Measurements from ENCODE around the gene DAAM2.

DAAM2 gene

GRCh38 chr6:39941138-39941537 lies 149.0 kb downstream of the DAAM2 start:
- Mint-ChIP-seq H3K27me3 (ENCODE audit: low read depth) (no peaks in the 10 kb centered on the region), H3K4me1 (peaks cover 17% of the 10 kb centered on the region), H3K27ac (no peak overlapping the region), H3K4me3 (no peak overlapping the region), H3K36me3 (ENCODE audit: low read depth) (no peaks in the 10 kb centered on the region), H3K9me3 (no peaks in the 10 kb centered on the region)
- no peak for TF ChIP-seq CTCF (IDR thresholded peaks at IDR 0.05; ENCODE audit: unreplicated experiment in 3 of 3)

- peaks cover 17% of the 10 kb centered on the region for H3K4me1 Mint-ChIP-seq
- TF ChIP-seq CTCF (IDR thresholded peaks at IDR 0.05; ENCODE audit: unreplicated experiment in 3 of 3), result no peak
- H3K27ac Mint-ChIP-seq, result no peak overlapping the region
- no peaks in the 10 kb centered on the region for H3K27me3 Mint-ChIP-seq (ENCODE audit: low read depth)
- no peak overlapping the region for H3K4me3 Mint-ChIP-seq
- no peaks in the 10 kb centered on the region for H3K9me3 Mint-ChIP-seq
- H3K36me3 Mint-ChIP-seq (ENCODE audit: low read depth), result no peaks in the 10 kb centered on the region
Measured at GRCh38 chr6:39941820-39942219, 149.6 kb downstream of the DAAM2 start.

- H3K4me1 Mint-ChIP-seq, result peaks cover 13% of the 10 kb centered on the region
- H3K27ac Mint-ChIP-seq, result no peak overlapping the region
- H3K36me3 Mint-ChIP-seq (ENCODE audit: low read depth), result no peaks in the 10 kb centered on the region
- TF ChIP-seq CTCF (IDR thresholded peaks at IDR 0.05; ENCODE audit: unreplicated experiment in 3 of 3), result no peak
- no peaks in the 10 kb centered on the region for H3K9me3 Mint-ChIP-seq
- H3K27me3 Mint-ChIP-seq (ENCODE audit: low read depth), result peaks cover 3% of the 10 kb centered on the region
- no peak overlapping the region for H3K4me3 Mint-ChIP-seq
Measured at GRCh38 chr6:39942903-39943580, 150.9 kb downstream of the DAAM2 start.

- H3K36me3 Mint-ChIP-seq (ENCODE audit: low read depth), result no peaks in the 10 kb centered on the region
- no peak for TF ChIP-seq CTCF (IDR thresholded peaks at IDR 0.05; ENCODE audit: unreplicated experiment in 3 of 3)
Measured at GRCh38 chr6:39945626-39946025, 153.4 kb downstream of the DAAM2 start.

GRCh38 chr6:39947611-39948068 lies 155.5 kb downstream of the DAAM2 start:
- no peaks in the 10 kb centered on the region for H3K36me3 Mint-ChIP-seq (ENCODE audit: low read depth)
- H3K4me1 Mint-ChIP-seq, result no peaks in the 10 kb centered on the region
- no peak overlapping the region for H3K27ac Mint-ChIP-seq
- no peak overlapping the region for H3K4me3 Mint-ChIP-seq
- H3K27me3 Mint-ChIP-seq (ENCODE audit: low read depth), result peaks cover 3% of the 10 kb centered on the region
- no peak for TF ChIP-seq CTCF (IDR thresholded peaks at IDR 0.05; ENCODE audit: unreplicated experiment in 3 of 3)
- H3K9me3 Mint-ChIP-seq, result no peaks in the 10 kb centered on the region

More at GRCh38 chr6:39945626-39946025, 153.4 kb downstream of the DAAM2 start:
- Mint-ChIP-seq H3K4me3 (no peak overlapping the region), H3K4me1 (no peaks in the 10 kb centered on the region), H3K9me3 (no peaks in the 10 kb centered on the region), H3K27ac (no peak overlapping the region), H3K27me3 (ENCODE audit: low read depth) (peaks cover 3% of the 10 kb centered on the region)

- Mint-ChIP-seq H3K27me3 (ENCODE audit: low read depth) (peaks cover 3% of the 10 kb centered on the region), H3K36me3 (ENCODE audit: low read depth) (no peaks in the 10 kb centered on the region), H3K9me3 (no peaks in the 10 kb centered on the region), H3K4me3 (no peak overlapping the region), H3K27ac (no peak overlapping the region), H3K4me1 (no peaks in the 10 kb centered on the region)
- TF ChIP-seq CTCF (IDR thresholded peaks at IDR 0.05; ENCODE audit: unreplicated experiment in 3 of 3), result no peak
Measured at GRCh38 chr6:39948199-39948791, 156.1 kb downstream of the DAAM2 start.

Measured in nephron (organoid).